ENCODE results near the gene GIPC1. TPM values are rescaled to one million over a fixed set of nuclear protein-coding genes. Genes with fewer than 3 reads are reported as not detected.

The GIPC1 gene
- total RNA-seq, 1 experiment from 2014 or later = 140 TPM

DNA sequence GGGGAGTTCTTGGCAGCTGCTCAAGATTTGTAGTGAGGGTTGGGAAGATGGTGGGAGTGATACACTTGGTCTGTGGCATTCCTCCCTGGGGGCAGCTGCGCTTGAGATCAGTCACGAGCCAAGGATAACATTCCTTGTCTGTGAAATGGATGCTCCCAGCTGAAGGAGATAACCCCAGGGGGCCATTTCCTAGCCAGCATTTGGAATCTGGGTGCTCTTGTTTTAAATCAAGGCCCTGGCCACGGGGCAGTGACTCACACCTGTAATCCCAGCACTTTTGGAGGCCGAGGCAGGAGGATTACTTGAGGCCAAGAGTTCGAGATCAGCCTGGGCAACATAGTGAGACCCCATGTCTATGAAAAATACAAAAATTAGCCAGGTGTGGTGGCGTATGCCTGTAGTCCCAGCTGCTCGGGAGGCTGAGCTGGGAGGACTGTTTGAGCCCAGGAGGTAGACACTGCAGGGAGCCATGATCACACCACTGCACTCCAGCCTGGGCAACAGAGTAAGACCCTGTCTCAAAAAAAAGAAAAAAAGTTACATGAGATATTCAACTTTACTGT is 58.3 kb downstream of the GIPC1 start:
- DNase-seq (ENCODE audit: low read depth) = no peak

DNA sequence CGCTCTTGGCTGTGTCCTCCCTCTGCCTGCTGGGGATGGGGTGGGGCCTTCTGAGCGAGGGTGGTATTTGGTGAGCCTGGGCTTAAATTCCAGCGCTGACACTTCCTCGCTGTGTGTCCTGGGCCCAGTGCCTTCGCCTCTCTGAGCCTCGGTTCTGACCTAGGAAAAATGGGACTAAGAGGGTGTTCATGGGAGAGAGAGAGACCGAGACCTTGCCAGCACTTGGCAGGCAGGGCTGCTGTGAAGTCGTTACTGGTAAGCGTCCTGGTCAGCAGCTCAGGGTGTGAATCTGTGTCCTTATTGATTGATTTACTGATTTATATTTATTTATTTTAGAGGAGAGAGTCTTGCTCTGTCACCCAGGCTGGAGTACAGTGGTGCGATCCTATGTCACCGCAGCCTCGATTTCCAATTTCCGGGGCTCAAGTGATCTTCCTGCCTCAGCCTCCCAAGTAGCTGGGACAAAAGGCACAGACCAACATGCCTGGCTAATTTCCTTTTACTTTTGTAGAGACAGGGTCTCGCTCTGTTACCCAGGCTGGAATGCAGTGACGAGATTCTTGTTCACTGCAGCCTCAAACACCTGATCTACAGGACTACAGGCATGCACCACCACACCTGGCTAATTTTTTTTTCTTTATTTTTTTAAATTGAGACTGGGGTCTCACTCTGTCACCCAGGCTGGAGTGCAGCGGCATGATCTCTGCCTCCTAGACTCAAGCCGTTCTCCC is 60.4 kb downstream of the GIPC1 start:
- DNase-seq (ENCODE audit: low read depth) = no peak

DNA sequence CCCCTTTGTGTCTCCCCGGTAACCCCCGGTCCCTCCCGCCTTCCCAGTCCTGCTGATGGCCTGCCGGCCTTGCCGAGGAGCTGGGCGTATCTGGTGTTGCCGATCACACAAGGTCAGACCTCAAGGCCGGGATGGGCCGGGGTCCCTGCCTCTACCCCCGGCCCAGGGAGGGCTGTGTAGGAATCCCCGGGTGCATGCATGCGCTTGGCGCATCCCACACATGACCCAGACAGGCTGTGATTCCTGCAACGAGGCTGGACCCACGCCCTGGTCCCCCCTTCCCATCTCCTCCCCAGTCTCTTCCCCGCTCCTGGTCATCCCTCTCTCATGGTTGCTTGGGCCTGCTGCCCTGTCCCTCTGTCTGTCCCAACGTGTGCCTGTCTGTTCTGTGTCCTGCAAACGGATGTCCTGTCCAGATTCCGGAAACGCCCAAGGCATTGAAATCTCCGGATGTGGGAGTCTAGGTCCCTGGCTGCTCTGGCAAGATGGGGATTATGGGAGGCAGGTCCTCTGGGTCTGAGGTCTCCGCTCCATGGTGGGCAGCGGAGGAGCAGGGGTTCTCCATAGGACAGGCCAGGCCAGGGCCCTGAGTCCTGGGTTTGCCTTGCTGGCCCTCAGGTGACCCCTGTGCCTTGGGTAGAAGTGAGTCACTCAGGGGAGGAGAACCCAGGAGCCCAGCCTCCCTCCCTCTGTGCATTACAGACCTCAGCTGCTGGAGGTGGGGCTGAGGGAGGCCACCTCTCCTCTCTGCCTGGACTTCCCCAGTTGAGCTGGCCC is 61.2 kb downstream of the GIPC1 start:
- peak; percentile 78 for DNase-seq (ENCODE audit: low read depth)

GRCh38 chr19:14433554-14434501 is 62.1 kb downstream of the GIPC1 start:
- no peak for DNase-seq (ENCODE audit: low read depth)

GRCh38 chr19:14432791-14433553 is 63.0 kb downstream of the GIPC1 start, which contains the start of gene PKN1:
PKN1 (plus strand) TSS chr19:14433306; CDS start chr19:14433522, 216 bp downstream.
- no peak for DNase-seq (ENCODE audit: low read depth)

- DNase-seq (ENCODE audit: low read depth) = no peak
These were observed 65.2 kb downstream of the GIPC1 start for GRCh38 chr19:14430712-14431111.

DNA sequence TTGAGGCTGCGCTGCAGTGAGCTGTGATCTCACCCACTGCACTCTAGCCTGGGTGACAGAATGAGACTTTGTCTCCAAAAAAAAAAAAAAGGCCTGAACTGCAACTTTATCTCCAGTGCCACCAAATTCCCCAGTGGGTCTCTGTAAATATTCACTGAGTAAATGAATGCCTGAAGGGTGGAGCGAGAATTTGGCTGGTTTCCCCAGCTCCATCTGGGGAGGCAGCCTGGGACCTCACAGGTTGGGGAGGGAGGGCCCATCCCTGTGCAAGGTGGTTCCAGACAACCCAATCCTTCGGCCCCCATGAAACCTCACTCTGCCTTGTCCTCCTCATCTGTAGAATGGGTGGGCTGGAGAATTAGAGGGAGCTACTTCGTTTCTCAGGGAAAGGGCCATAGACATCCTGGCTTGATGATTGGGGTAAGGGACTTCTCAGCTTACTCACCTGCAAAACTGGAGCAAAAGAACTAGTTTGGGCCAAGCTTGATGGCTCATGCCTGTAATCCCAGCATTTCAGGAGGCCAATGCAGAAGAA is 67.0 kb downstream of the GIPC1 start:
- no peak for DNase-seq (ENCODE audit: low read depth)

Other genes with a start within 250 kb of the GIPC1 start
- 43.5 and 47.7 TPM in 2 replicates for gene ADGRE5, start 114.7 kb downstream of the GIPC1 start, total RNA-seq (2014; rRNA removed)
- gene DDX39A, start 76.8 kb downstream of the GIPC1 start, total RNA-seq (2014; rRNA removed) = 170 and 176 TPM in 2 replicates
- gene PKN1, start 62.8 kb downstream of the GIPC1 start, total RNA-seq (2014; rRNA removed) = 77.8 and 84.8 TPM in 2 replicates
- not detected in 2 replicates for gene PTGER1, start 20.8 kb downstream of the GIPC1 start, total RNA-seq (2014; rRNA removed)
- gene DNAJB1, start 22.3 kb upstream of the GIPC1 start, total RNA-seq (2014; rRNA removed) = 93.3 and 107 TPM in 2 replicates
- gene TECR, start 33.5 kb upstream of the GIPC1 start, total RNA-seq (2014; rRNA removed) = 59.6 and 79.7 TPM in 2 replicates
- 255 and 341 TPM in 2 replicates for gene NDUFB7, start 75.9 kb upstream of the GIPC1 start, total RNA-seq (2014; rRNA removed)
- not detected in 2 replicates for gene CLEC17A, start 87.0 kb upstream of the GIPC1 start, total RNA-seq (2014; rRNA removed)
- gene ADGRE3, start 178.7 kb upstream of the GIPC1 start, total RNA-seq (2014; rRNA removed) = not detected in 2 replicates
- 12.9 and 16.9 TPM in 2 replicates for gene ZNF333, start 193.9 kb upstream of the GIPC1 start, total RNA-seq (2014; rRNA removed)

Measured in LHCN-M2 (cell line).